ENCODE data around the gene NEUROG2. TPM values are rescaled to one million over a fixed set of nuclear protein-coding genes. Genes with fewer than 3 reads are reported as not detected.

Gene NEUROG2
- total and polyA plus RNA-seq, 2 of the 4 experiments (the other 2 are of a cell fraction) = not detected

- in situ Hi-C loops (cut with MboI; ENCODE audit: low sequenced_read_pairs) = no loop called here
- Histone ChIP-seq H3K79me1 (ENCODE audit: low read depth in 1 of 2, low read length in 2 of 2) (no peaks in the 10 kb centered on the region), H4K91ac (ENCODE audit: insufficient read depth, low read depth, low read length) (no peak overlapping the region), H3K9me3 (ENCODE audit: control insufficient read depth, insufficient read depth, low read length) (no peaks in the 10 kb centered on the region), H2AK9ac (replicated peaks; ENCODE audit: low read depth, low read length, poor library complexity) (no peak overlapping the region), H3K9me1 (ENCODE audit: insufficient read depth, low read length) (no peaks in the 10 kb centered on the region), H2BK15ac (ENCODE audit: low read depth, low read length) (no peak overlapping the region), H2BK5ac (ENCODE audit: low read depth, low read length, poor library complexity, severe bottlenecking) (no peak overlapping the region), H3K27ac (ENCODE audit: insufficient read depth, low read length) (no peak overlapping the region), H2AK5ac (ENCODE audit: low read depth, low read length) (no peak overlapping the region), H2AFZ (replicated peaks; ENCODE audit: low read length, poor library complexity) (no peak overlapping the region), H3K4me1 (ENCODE audit: control insufficient read depth, insufficient read depth, low read length) (0 out of 2 replicates have a peak, but pooled peaks cover 1% of the 10 kb centered on the region), H2BK120ac (ENCODE audit: low read depth, low read length) (no peak overlapping the region), H4K8ac (ENCODE audit: low read depth in 2 of 2, low read length in 2 of 2) (no peak overlapping the region), H3K4me2 (ENCODE audit: low read depth, low read length) (no peak overlapping the region), H3K14ac (replicated peaks; ENCODE audit: low read depth, low read length) (no peak overlapping the region), H2BK20ac (ENCODE audit: low read depth, low read length) (no peak overlapping the region), H3K4ac (ENCODE audit: low read depth, low read length) (no peak overlapping the region), H3K23ac (ENCODE audit: low read depth, low read length) (no peak overlapping the region), H3K56ac (ENCODE audit: extremely low read depth, insufficient read depth, low read length) (no peak overlapping the region), H3K9ac (ENCODE audit: low read depth, low read length) (no peak overlapping the region), H3K27me3 (ENCODE audit: control insufficient read depth, insufficient read depth, low read length) (no peaks in the 10 kb centered on the region), H4K20me1 (ENCODE audit: insufficient read depth, low read length) (no peaks in the 10 kb centered on the region), H3K4me3 (ENCODE audit: insufficient read depth, low read depth, low read length) (no peak overlapping the region), H3K18ac (ENCODE audit: low read depth, low read length) (no peak overlapping the region), H4K5ac (ENCODE audit: low read depth, low read length) (no peak overlapping the region), H3K36me3 (ENCODE audit: control insufficient read depth, insufficient read depth, low read length) (no peaks in the 10 kb centered on the region)
- no CpG with 5 or more reads among the region's 2 CpGs for WGBS, 2 experiments (ENCODE audit: extremely low coverage in 2 of 2, insufficient read length in 1 of 2)
- ChIA-PET CTCF (no interaction called here), POLR2A (ENCODE audit: unreplicated experiment) (no interaction called here)
- dilution Hi-C loops (cut with HindIII; ENCODE audit: low sequenced_read_pairs, unreplicated experiment) = no loop called here
- no peak for TF ChIP-seq BHLHE40 (IDR thresholded peaks at IDR 0.05; ENCODE audit: low read depth, low read length)
- TF ChIP-seq CHD1 (IDR thresholded peaks at IDR 0.05; ENCODE audit: low read depth, low read length) = no peak
- no peak for TF ChIP-seq ELK1 (IDR thresholded peaks at IDR 0.05; ENCODE audit: borderline replicate concordance, low read depth, low read length)
- TF ChIP-seq MAZ (IDR thresholded peaks at IDR 0.05; ENCODE audit: borderline replicate concordance, low read depth, low read length) = no peak
- TF ChIP-seq RFX5 (IDR thresholded peaks at IDR 0.05; ENCODE audit: low read depth, low read length) = no peak
- no peak for TF ChIP-seq MXI1 (IDR thresholded peaks at IDR 0.05; ENCODE audit: borderline replicate concordance, low read depth, low read length)
- no peak for TF ChIP-seq MAFK (IDR thresholded peaks at IDR 0.05; ENCODE audit: low read depth, low read length)
- TF ChIP-seq FOS (IDR thresholded peaks at IDR 0.05; ENCODE audit: low read depth, low read length) = no peak
- TF ChIP-seq CTCF (conservative IDR thresholded peaks at IDR 0.05; ENCODE audit: low read depth, low read length) = no peak
- TF ChIP-seq NFE2L2 (IDR thresholded peaks at IDR 0.05; ENCODE audit: low read depth, low read length) = no peak
- TF ChIP-seq SMC3 (IDR thresholded peaks at IDR 0.05; ENCODE audit: low read depth, low read length) = no peak
- TF ChIP-seq POLR2A (IDR thresholded peaks at IDR 0.05; ENCODE audit: low read depth, low read length) = no peak
- TF ChIP-seq RAD21 (IDR thresholded peaks at IDR 0.05; ENCODE audit: low read length) = no peak
- no peak for TF ChIP-seq CEBPB (IDR thresholded peaks at IDR 0.05; ENCODE audit: low read depth, low read length)
- TF ChIP-seq USF2 (IDR thresholded peaks at IDR 0.05; ENCODE audit: low read depth, low read length) = no peak
- TF ChIP-seq RCOR1 (IDR thresholded peaks at IDR 0.05; ENCODE audit: insufficient replicate concordance, low read length) = no peak
- no TSS peak for BruUV-seq (replicated peaks)
- intact Hi-C loops (cut with micrococcal nuclease) = no loop called here
- DNase-seq (no peak), ATAC-seq (ENCODE audit: low read depth) (no peak)
Measured at GRCh38 chr4:112536123-112536522, 20.1 kb upstream of the NEUROG2 start.

All from IMR-90 (cell line).